HEK293 (cell line): ENCODE data around the gene NUCB1.

ENCODE experiments used
- ELK4 ChIP-seq: IDR thresholded peaks from 2 replicates; pipeline ENCODE4 v1.6.1; 2011; ENCODE audit warnings: mild to moderate bottlenecking, low read depth, low read length, borderline replicate concordance
- TCF7L2 ChIP-seq: IDR thresholded peaks from 2 replicates; pipeline ENCODE4 v1.6.1; 2011; ENCODE audit warnings: low read depth, mild to moderate bottlenecking, inconsistent platforms, low read length, moderate library complexity, borderline replicate concordance
- TRIM28 ChIP-seq: IDR thresholded peaks from 2 replicates; pipeline ENCODE4 v1.6.1; 2011; ENCODE audit warnings: low read length, control low read depth, borderline replicate concordance
- YY1 ChIP-seq: fragments of 450-650 bp; formaldehyde crosslinking; IDR thresholded peaks from 2 replicates; pipeline ENCODE4 v1.5.1; 2018; ENCODE audit warnings: missing biosample characterization, missing genetic modification characterization
- ZBTB21 ChIP-seq: fragments of 450-650 bp; formaldehyde crosslinking; IDR thresholded peaks from 2 replicates; pipeline ENCODE4 v1.5.1; 2017; ENCODE audit warnings: missing biosample characterization, missing genetic modification characterization
- ZNF148 ChIP-seq: fragments of 450-650 bp; formaldehyde crosslinking; IDR thresholded peaks from 2 replicates; pipeline ENCODE4 v1.5.0; 2017; ENCODE audit warnings: missing biosample characterization, missing genetic modification characterization, borderline replicate concordance
- ZNF202 ChIP-seq: fragments of 450-650 bp; formaldehyde crosslinking; IDR thresholded peaks from 2 replicates; pipeline ENCODE4 v1.5.1; 2016; ENCODE audit warnings: missing biosample characterization, missing genetic modification characterization, borderline replicate concordance
- ZNF23 ChIP-seq: fragments of 450-650 bp; formaldehyde crosslinking; IDR thresholded peaks from 2 replicates; pipeline ENCODE4 v1.5.1; 2016; ENCODE audit warnings: missing biosample characterization, missing genetic modification characterization, borderline replicate concordance
- ZNF274 ChIP-seq, 2 experiments: fragments of 200-500 bp in 1 of 2; fragments of 450-650 bp in 1 of 2; sonication (Bioruptor generic) in 1 of 2; formaldehyde crosslinking in 1 of 2; IDR thresholded peaks; 2 replicates each; pipeline versions ENCODE4 v1.5.1 to v1.6.1; 2014 to 2016; ENCODE audit warnings: borderline replicate concordance in 1 of 2, inconsistent platforms in 1 of 2, low read length in 1 of 2, missing biosample characterization in 1 of 2, missing genetic modification characterization in 1 of 2
- ZNF777 ChIP-seq: fragments of 450-650 bp; formaldehyde crosslinking; IDR thresholded peaks from 2 replicates; pipeline ENCODE4 v1.5.1; 2017; ENCODE audit warnings: missing biosample characterization, missing genetic modification characterization, borderline replicate concordance
- TF ChIP-seq, protein P1 (sequence below): fragments of 450-650 bp; formaldehyde crosslinking; IDR thresholded peaks from 2 replicates; pipeline ENCODE4 v1.5.1; 2016; ENCODE audit warnings: missing biosample characterization, missing genetic modification characterization
- TF ChIP-seq, protein P2 (sequence below): fragments of 450-650 bp; formaldehyde crosslinking; IDR thresholded peaks from 2 replicates; pipeline ENCODE4 v1.5.1; 2016; ENCODE audit warnings: missing biosample characterization, missing genetic modification characterization

- TF ChIP-seq, protein P1, sequence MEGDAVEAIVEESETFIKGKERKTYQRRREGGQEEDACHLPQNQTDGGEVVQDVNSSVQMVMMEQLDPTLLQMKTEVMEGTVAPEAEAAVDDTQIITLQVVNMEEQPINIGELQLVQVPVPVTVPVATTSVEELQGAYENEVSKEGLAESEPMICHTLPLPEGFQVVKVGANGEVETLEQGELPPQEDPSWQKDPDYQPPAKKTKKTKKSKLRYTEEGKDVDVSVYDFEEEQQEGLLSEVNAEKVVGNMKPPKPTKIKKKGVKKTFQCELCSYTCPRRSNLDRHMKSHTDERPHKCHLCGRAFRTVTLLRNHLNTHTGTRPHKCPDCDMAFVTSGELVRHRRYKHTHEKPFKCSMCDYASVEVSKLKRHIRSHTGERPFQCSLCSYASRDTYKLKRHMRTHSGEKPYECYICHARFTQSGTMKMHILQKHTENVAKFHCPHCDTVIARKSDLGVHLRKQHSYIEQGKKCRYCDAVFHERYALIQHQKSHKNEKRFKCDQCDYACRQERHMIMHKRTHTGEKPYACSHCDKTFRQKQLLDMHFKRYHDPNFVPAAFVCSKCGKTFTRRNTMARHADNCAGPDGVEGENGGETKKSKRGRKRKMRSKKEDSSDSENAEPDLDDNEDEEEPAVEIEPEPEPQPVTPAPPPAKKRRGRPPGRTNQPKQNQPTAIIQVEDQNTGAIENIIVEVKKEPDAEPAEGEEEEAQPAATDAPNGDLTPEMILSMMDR = no peak
- TF ChIP-seq ZNF23 (tag by site-specific recombination) (no peak), ZNF148 (tag by site-specific recombination) (no peak), ZBTB21 (no peak), ELK4 (no peak), TCF7L2 (no peak), ZNF274 (IDR thresholded peaks at IDR 0.05; ENCODE audit: low read length) (no peak), ZNF274 (tag by site-specific recombination; IDR thresholded peaks at IDR 0.05; ENCODE audit: borderline replicate concordance) (no peak), YY1 (tag by site-specific recombination) (no peak), ZNF777 (no peak), ZNF202 (no peak), TRIM28 (no peak)
- TF ChIP-seq, protein P2, sequence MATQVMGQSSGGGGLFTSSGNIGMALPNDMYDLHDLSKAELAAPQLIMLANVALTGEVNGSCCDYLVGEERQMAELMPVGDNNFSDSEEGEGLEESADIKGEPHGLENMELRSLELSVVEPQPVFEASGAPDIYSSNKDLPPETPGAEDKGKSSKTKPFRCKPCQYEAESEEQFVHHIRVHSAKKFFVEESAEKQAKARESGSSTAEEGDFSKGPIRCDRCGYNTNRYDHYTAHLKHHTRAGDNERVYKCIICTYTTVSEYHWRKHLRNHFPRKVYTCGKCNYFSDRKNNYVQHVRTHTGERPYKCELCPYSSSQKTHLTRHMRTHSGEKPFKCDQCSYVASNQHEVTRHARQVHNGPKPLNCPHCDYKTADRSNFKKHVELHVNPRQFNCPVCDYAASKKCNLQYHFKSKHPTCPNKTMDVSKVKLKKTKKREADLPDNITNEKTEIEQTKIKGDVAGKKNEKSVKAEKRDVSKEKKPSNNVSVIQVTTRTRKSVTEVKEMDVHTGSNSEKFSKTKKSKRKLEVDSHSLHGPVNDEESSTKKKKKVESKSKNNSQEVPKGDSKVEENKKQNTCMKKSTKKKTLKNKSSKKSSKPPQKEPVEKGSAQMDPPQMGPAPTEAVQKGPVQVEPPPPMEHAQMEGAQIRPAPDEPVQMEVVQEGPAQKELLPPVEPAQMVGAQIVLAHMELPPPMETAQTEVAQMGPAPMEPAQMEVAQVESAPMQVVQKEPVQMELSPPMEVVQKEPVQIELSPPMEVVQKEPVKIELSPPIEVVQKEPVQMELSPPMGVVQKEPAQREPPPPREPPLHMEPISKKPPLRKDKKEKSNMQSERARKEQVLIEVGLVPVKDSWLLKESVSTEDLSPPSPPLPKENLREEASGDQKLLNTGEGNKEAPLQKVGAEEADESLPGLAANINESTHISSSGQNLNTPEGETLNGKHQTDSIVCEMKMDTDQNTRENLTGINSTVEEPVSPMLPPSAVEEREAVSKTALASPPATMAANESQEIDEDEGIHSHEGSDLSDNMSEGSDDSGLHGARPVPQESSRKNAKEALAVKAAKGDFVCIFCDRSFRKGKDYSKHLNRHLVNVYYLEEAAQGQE (tag by site-specific recombination) = no peak
Observed at GRCh38 chr19:48877855-48878195, 22.3 kb upstream of the NUCB1 start.
